HL-60/S4 treated with retinoic acid at 250 ng/mL for 4 days and 3 days (cell line): ENCODE measurements around the gene SLC7A1.

Experiments used
- in situ Hi-C: fragments of 300-500 bp; cut with MboI; formaldehyde crosslinking; loops from 2 replicates; pipeline ENCODE4 v1.7.0; 2022; ENCODE audit warnings: low sequenced_read_pairs

Gene SLC7A1

DNA sequence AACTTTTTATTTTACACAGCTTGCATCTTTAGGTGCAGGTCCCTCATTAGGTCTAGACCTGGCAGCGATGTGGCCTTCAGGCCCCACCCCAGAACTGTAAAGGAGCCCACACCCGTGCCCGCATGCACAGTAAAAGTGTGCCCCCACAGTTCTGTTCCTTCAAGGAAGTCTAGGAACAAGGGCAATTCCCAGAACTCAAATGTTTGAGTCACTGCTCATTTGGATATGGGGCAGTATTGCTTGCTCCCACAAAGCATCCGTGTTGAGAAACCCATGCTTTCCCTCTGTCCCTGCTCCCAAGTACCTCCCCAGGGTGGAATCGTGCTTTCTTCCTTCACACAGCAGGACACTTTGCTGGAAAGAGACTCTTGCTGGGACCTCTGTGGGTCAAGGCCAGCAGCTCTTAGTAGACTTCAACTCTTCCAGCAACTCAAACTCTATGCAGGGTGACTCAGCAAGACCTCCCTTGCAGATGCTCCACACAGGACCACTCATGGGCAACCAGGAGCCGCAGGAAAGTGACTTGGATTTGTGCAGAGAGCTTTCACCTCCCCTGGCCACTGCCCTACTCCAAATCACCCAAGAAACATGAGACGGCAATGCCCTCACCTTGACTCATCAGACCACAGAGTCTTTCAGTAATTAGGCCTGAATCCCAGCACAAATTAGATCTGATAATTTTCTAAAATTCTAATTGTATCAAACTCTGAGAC, 12.3 kb downstream of the SLC7A1 start:
- in situ Hi-C loops, result no loop called here

DNA sequence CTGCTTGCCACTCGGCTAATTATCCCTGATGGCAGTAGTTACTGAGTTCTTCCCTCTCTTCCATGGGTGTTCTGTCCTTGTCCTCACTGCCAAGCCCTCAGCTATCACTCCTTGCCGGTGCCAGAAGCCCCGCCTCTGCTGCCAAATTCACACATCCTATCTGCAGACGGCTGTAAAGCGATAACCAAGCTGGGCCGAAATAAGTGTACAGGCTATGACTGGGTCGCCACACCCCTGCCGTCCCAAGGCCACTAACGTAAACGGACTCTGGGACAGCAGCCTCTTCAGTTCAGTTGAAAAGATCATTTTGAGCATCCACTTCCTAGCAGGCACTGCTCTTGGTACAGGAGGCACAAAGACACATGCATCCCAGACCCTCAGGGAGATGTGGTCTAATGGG, 13.3 kb downstream of the SLC7A1 start:
- in situ Hi-C loops, result no loop called here

DNA sequence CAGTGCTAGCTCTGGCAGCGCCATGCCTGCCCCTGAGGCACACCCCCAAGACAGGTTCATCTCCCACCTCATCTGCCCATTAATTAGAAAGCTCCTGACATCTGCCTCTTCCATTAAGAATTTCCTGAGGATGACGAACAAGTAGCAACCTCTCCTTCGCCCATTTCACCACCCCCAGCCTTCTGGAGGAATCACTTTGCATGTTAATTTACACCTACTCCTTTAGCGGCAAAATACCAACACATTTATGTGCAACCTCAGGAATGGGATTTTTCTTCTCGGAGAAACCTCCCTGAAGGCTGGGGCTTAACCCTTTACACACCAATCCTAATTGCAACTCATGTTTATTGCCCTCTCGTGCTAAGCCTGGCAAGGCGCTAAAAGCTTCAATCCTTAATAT, 13.8 kb downstream of the SLC7A1 start:
- in situ Hi-C loops, result no loop called here

DNA sequence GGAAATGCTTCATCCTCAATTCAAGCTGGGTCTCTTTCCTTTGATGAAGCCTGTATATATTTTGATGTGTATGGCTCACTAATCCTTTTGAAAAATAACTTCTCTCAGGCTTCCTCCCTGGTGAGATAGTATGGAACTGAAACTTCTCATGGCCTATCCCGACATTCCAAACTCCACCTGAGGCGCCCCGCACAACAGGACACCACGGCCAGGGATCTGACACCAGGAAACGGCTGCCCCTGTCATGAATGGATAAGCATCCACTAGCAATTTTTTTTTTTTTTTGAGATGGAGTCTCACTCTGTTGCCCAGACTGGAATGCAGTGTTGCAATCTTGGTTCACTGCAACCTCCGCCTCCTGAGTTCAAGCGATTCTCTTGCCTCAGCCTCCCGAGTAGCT, 16.4 kb downstream of the SLC7A1 start:
- in situ Hi-C loops, result no loop called here

DNA sequence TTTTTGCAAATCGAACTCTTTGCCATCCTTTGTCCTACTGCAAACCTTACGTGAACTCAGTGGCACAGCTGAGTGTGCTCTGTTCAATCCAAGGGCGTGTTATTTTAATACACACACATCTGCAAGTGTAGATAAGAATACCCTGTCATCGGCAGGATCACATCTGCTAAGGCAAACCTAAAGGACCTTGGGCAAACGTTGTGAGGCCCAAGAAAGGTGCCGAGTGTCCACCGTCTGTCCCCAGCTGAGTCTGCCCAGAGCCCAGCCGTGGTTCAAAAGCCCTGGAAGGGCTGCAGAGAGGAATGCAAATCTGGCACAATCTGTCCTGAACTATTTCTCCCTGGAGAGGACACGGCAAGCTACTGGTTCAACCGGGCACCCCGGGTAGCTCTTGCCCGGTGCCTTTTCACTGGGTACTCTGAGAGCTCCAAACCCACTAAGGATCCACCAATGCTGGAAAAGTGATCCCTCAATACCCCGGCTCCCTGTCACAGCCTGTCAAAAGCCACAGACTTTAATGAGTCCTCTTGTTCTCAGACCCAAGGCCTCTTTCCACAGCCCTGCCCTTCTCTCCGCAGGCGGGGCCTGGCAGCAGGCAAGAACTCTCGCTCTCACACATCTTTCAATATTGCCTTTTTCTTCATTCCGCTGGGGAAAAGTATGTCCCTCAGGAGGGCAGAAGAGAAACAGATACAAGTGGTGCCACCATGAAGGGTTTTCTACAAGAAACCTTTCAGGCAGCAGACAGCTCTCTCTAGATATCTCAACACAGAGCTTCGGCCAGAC, 17.0 kb downstream of the SLC7A1 start:
- in situ Hi-C loops, result no loop called here

DNA sequence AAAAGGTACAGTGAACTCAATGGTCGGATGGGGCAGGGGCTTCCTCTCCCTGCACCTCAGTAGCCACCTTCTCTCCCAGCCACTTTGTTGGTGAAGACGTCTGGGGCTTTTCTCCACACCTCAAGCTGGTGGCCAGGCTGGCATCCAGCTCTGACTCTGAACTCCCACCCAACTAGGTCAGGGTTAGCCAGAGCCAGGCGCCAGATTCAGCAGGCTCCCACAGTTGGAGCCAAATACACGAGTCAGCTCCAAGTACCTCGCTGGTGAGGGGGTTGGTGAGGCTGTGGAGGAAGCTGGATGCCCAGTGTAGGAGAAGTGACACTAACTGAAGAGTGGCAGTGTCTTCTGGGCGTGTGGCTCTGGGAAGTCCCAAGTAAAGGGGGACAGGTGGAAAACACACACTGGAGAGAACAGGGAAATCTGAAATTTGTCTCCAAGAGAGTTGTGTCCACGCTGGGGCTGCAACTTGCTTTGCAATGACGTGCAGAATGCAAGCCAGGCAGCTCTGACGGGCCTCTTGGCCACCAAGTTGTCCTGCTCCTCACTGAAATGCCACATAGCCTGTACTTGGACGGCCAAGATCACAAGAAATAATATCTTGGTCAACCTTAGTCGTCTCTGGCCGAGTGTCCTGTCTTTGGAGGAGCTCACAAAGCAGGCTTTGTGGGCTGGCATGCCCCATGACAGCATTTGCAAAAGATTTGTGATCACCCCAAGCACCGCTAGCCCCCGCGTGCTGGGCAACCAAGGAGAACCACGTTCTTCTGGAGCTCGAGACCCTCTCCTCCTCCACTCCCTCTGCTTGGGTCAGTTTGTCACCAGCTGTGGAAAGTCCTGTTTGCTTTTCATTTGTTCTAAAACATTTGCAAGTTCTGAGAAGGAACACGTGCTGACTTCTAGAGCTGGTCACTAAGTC, 18.1 kb downstream of the SLC7A1 start:
- in situ Hi-C loops, result no loop called here

DNA sequence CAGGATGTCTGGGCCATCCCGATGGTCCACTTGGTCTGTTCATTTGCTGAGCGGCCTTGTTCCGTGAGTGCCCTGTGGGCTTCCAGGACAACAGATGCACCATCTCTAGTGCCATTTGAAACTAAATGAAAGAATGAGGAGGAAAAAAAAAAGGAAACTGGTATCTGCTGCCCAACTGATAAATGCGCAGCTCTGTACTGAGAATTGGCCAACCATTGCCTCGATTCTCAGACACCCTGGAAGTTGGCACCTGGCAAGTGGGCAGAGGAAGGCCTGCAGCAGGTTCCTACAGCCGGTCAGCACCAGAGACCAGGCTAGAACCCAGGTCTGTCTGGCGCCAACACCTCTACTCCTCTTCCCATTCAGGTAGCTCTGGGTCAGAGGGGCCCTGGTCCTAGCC, 18.9 kb downstream of the SLC7A1 start:
- in situ Hi-C loops, result no loop called here

DNA sequence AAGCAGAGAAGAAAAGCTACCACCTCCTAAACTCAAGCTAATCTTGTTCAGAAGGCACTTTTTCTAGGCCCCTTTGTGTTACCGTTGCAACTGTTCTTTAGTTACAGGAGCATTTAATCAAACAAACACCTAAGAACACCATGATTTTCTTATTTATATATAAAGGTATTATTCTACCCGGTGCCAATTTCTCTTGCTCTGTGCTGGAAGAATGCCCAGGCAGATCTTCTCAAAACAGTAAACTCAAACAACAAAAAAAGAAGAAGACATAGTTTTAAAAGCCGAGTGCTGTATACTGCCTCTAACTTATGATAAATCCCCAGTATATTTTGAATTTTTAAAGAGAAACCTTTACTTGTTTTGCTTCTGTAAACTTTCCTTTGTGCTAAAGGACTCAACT, 20.4 kb downstream of the SLC7A1 start:
- in situ Hi-C loops, result no loop called here

DNA sequence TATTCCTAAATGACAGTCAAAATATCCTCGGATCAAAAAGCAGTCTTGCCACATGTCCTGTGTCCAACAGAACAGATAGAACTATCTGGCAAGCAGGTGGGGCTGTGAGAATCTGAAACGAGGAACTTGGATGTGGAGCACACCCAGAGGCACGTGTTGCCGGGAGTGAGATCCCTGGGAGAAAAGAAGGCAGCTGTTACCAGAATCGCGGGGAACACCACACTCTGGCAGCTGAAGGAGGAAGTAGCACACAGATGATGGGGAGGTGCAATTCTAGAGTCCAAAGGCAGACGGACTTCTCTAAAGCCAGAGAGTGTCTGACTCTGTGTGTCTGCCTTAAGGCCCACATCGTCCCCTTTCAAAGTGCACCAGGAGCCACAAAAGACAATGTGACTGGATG, 22.3 kb downstream of the SLC7A1 start:
- in situ Hi-C loops, result no loop called here

DNA sequence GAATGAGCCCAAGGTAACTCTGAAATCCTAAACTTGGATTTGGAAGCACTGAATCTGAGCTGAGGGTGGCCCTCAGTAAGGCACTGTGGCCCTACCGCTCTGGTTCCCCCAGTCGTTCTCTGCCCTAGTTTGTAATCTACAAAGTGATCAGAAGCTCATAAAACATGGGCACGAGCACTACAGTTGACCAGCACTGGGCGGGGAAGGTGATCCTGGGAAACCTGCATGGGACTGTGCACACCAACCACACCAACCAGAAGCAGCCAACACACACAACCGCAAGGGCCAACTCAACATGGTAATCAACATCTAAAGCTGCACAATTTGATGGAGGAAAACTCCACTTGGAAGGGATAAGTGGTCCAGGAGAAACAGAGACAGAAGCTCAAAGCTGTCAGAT, 22.9 kb downstream of the SLC7A1 start:
- in situ Hi-C loops, result no loop called here

DNA sequence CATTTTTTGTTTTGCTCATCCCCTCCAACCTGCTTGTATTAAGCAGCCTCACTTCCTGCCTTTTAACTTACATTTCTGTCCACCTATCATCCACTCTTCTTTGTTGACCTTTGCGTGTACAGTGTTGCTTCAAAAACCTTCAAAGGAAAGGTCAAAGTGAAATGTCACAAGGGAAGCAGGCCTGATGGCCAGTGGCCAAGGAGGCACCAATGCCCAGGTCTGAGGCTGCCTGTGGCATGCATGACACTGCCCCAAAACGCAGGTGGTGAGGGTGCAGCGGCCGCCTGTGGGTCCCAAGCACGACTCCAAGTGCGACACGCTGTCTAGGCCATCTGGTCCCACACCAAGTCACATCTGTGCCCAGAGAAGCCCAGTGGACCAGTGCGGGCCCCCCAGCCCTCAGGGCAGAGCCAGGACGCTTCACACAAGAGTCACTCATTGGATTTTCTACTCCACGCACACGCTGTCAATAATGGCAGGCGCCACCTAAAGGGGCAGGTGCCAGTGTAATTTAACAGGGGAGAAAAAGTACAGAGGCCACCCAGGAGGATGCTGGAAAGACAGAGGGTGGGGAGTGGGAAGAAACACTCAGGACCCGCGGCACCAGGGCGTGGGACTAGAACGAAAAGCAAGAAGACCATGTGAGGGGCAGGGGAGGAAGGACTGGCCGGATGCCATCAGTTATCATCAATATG, 23.5 kb downstream of the SLC7A1 start:
- in situ Hi-C loops, result no loop called here

DNA sequence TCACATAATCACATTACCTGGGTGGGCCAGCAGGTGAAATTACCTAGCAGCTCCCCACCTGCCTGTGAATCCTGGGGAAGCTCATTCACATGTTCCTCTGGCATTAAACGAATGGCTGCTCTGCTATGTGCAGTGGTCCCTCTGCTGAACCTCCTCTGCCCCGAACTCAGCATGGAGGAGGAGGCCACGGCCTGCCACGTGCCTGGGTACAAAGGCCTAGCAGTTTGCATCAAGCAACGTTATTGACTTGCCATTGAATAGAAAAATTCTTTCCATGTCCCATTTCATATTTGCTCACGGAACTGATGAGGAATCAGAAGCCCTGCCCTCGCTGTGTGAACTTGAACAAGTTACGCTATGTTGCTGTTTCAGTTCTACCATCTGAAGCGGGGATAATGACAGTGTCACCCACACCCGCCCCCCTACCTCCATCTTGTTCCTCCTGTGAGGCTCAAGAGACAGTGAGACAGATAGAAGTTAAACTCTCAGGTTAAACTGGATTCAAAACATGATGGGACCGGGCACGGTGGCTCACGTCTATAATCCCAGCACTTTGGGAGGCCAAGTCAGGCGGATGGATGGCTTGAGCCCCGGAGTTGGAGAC, 25.3 kb downstream of the SLC7A1 start:
- in situ Hi-C loops, result no loop called here

DNA sequence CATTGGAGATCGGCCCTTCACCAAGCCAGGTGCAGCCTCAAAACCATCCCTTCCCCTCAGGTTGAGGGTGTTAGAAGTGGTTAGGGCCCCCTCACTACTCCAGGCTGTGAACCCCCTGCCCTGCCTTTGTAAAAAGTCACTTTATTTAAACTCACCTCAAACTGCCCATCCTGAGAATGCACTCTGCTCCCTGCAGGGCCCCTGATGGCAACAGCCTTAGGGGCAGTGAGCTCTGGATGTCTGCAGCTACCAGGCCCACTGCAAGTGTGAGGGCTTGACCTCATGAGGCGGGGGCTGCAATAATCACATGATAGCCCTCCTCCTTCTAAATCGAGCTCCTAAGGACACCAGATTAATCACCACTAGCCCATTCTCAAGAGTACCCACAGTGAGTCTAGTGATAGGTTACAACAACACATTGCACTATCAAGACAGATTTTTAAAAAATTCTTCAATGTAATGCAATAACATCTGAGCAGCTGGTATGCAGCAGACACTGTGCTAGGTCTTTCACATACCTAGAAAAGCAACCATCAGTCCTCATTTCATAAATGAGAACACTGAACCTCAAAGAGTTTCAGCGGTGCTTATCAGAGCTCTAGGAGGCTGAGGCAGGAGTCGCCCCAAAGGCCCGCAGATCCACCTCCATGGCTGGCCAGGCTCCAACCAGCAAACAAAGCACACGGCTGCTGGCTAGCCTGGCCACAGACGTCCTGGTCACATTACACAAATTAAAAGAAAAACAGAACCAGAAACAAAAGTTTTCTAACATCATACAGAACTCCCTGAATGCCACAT, 26.0 kb downstream of the SLC7A1 start:
- in situ Hi-C loops, result no loop called here

DNA sequence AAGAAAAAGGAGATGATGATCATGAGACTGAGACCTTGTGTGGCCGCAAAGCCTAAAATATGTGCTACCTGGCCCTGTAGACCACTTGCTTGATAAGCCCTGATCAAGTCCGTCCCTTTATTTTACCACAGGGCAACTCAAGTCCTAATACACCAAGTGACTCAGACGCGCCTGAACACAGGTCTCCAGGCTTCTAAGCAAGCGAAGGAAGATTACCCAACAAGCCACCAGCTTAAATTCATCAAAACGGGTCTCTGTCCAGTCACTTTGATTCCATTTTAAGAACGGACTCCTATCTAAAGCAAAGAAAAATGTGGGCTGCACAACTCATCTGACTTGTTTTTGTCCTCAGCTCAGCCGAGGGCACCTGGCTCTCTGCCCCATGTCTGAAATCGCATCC, 26.8 kb downstream of the SLC7A1 start:
- in situ Hi-C loops, result no loop called here

DNA sequence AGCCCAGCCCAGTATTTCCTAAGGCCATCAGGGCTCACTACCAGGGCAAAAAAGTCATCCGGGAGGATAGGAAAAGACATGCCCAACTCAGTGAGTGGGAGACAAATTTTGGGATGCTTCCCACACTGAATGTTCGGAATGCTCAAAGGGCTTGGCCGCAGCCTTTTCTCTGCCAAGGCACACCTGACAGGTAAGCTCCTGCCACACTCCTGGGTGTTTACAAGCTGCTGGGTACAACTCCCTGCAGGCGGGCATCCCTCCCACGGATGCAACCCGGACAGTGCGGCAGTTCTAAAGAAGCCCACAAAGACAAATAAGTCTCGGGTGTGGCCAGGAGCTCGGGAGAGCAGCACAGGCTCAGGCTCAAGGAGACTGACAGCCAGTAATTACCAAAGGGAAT, 28.1 kb downstream of the SLC7A1 start:
- in situ Hi-C loops, result no loop called here

DNA sequence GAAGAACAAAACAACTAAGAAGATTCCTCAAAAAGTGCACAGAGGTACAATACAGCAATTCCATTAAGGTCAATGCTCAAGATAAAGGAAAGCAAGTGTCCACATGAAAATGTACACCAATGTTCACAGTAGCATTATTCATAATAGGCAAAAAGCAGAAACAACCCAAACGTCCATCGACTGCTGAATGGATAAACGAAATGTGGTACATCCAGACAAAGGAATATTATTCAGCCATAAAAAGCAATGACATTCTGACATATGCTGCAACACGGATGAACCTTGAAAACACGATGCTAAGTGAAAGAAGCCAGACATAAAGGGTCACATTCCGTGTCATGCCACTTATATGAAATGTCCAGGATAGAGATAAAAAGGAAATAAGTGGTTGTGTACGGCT, 29.3 kb downstream of the SLC7A1 start:
- in situ Hi-C loops, result no loop called here

DNA sequence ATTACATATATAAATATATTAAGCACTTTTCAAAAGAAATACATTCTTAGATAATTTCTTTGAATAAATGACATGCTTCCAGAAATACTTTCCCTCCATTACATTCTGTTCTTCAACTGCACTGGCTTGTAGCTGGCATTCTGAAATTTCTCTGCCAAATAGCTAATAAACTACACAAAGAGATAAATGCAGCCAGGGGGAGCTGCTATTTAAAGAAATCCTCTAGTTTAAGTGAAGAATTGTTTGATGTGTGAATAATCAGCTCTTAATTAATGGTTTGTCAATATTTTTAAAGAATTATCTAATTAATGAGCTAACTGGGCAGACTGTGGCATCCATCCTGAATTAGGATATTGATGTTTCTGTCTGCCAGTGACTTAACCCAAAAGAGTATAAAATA, 30.7 kb downstream of the SLC7A1 start:
- in situ Hi-C loops, result no loop called here

DNA sequence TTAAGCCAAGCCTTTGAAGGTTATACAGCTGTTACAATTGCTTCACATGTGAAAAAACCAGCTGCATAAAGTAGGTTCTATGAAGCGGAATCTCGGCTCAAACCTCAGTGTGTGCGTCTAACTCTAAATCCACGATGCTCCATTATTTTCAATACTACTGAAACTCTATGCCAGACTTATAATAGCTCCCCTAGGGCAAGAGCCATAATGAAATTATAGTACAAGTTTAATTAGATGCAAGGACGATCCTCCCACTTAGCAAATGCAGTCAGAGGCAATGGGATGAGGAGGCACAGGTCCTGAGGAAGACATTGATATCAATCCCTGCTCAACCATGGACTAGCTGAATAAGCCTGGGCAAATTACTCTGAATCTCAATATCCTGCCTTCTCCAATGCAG, 31.1 kb downstream of the SLC7A1 start:
- in situ Hi-C loops, result no loop called here

DNA sequence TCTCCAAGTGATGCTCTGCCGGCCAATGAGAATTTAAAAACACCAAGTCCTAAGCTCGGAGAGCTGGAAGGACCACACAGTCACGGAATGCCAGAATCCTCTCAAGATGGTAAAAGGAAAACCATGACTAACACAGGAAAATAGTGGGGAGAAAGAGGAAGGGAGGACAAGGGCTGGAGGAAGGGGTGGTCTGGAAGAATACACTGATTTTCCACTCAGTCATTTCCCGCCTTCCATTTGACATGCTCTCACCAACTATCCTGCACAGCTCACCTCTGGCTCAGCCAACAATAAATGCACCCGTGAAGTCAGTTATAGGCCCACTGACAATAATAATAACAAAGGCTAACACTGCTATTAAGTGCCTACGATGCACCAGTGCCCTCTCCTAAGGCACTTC, 31.5 kb downstream of the SLC7A1 start:
- in situ Hi-C loops, result no loop called here
